HG03064 (cell line): ENCODE measurements around the gene AAK1.
"Not testable (repeated sequence)": the region's sequence is repeated elsewhere in the genome, so short reads cannot be mapped to it uniquely, and the experiment has no call there.

ENCODE experiments used
- ATAC-seq: cut with Tn5 transposase; IDR thresholded peaks from one replicate; pipeline ENCODE4 v1.9.1; 2021; ENCODE audit warnings: low read depth; ENCODE audit not compliant: unreplicated experiment

AAK1 gene

DNA sequence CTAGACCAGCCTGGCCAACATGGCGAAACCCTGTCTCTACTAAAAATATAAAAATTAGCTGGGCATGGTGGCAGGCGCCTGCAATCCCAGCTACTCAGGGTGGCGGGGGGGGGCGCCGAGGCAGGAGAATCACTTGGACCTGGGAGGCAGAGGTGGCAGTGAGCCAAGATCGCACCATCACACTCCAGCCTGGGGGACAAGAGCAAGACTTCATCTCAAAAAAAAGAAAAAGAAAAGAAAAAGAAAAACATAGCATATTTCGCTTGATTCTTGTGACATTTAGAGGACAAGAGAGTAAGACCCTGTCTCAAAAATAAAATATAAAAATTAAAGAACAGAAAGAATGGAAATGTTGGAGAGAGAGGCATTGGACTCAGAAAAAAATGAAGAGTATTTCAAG lies 224.4 kb downstream of the AAK1 start:
- not testable (repeated sequence) for ATAC-seq

DNA sequence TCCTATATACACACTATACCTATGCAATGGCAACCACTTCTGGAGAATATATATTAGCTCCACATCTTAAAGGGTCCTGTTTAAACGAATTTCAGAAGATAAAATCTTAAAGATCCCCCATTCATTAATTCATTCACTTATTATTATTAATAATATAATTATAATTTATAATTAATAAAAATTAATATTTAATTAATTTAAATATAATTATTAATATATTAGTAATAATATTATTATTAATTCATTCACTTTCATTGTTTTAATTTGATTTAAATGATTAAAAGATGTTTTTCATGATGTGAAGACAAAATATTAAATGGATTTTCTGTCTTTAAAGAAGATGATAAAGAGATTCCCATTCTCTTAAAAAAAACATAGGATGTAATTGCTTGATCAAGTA lies 227.4 kb downstream of the AAK1 start:
- ATAC-seq: no peak
